A204.1 (cell line): Measurements from ENCODE around the gene MED12L.
A peak's percentile ranks its signal among the peaks of the same experiment; 100 is the strongest.

Experiments used
- FAIRE-seq: peaks from 2 replicates; lab custom pipeline; 2012; peaks lifted over from hg19 to GRCh38; lab: Jason Lieb, UNC

Gene MED12L

DNA sequence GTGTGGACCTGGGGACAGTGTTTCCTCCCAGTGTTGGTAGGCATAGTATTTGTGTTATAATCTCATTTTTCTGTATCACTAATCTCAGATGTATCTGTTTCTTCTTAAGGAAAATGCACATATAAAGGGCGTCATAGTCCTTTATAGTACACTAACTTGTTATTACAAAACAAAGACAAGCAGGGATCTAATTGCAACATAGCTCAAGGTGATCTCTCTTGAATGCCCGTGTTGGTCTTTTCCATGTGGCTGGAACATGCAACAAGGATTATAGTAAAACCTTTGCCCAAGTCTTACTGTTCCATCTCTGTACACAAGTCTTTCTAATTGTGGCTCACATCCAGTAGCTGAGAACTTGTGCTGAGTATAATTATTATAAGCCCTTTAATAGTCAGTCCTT, 234.7 kb downstream of the MED12L start:
- no peak for FAIRE-seq

DNA sequence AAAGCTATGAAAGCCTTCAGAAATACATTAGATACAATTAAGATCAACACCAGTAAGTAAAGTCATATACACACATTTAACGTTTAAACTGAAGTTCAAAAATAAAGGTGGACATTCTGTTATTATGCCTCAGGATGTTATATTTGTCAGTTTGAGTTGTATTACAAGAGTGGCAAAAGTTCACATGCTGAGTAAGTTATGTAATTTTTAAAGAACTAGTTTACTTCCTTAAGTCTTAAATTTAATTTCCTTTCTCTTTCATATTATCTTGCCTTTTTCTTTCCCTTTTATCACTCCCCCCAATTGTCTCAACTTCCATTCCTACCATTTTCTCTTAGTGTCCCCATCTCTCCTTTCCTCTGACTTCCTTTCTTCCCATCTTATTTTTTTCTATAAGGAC, 236.1 kb downstream of the MED12L start:
- FAIRE-seq = no peak

- FAIRE-seq = no peak
Measured at GRCh38 chr3:151322511-151322910, 237.0 kb downstream of the MED12L start.

DNA sequence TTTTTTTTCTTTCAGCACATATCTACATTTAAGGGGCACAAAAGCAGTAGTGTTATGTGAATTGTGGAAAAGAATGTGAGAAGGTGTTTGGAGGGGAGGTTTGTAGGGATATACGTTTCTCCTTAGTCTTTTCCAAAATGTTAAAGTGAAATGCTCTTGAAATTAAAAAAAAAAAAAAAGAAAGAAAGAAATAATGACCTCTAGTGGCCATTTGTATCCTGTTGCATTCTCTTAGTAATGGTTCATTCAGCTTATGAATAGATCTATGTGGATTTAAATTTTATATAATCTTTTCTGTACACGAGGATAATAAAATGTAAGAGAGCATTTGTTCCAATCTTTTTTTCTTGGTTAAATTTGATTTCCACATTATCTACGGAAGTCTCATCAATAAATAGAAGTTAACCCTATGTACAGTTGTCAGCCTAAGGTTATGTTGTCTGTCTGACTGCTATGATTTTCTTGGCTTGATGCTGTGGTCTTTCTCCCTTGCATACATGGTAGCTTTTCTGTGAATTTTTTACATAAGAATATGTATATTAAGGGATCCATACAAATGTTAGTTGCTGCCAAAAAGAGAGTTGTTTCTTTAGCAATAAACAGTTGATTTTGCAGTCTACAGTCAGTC, 242.2 kb downstream of the MED12L start:
- FAIRE-seq = peak; percentile 87

GRCh38 chr3:151328298-151328995, 243.0 kb downstream of the MED12L start:
- FAIRE-seq = no peak

DNA sequence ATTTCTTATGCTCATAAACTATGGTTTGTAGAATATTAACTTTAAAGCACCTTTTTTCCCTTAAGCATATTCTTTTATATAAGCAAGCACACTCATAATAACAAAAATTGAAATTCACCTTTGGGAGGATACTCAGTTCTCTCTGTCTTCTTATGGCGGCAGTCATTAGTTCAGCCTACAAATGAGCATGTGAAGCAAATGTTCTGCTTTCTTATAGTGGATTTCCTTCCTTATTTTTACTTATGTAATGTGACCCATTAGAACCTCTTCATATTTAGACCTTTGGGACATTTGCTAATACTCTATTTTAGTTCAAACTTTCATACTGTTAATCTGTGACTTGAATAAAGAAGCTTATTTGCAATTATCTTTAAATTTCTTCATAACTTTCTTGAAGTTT, 243.9 kb downstream of the MED12L start, which contains the start of gene P2RY13:
P2RY13 (minus strand) TSS at position 187 of the 400 bp plus-strand sequence; CDS start at position 166, 21 bp downstream.
- FAIRE-seq = no peak

GRCh38 chr3:151330379-151330778, 244.9 kb downstream of the MED12L start:
- no peak for FAIRE-seq

DNA sequence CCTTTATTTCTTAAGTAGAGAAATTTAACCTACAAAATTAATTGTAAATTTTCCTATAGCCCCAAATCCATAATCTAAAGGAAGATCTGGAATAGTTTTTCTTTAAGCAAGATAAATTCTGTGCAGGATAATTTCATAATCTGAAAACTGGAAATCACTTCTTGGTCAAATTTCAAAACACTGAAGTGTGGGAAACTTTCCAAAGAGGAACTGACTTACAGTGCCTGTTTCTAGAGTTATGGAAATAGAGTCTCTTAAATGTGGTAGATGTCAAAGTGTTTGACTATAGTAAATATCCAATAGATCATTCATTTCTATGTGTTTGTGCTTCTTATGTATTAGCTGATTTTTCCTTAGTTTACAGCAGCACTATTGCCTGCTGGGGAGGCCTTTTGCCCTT, 245.4 kb downstream of the MED12L start:
- FAIRE-seq = no peak

DNA sequence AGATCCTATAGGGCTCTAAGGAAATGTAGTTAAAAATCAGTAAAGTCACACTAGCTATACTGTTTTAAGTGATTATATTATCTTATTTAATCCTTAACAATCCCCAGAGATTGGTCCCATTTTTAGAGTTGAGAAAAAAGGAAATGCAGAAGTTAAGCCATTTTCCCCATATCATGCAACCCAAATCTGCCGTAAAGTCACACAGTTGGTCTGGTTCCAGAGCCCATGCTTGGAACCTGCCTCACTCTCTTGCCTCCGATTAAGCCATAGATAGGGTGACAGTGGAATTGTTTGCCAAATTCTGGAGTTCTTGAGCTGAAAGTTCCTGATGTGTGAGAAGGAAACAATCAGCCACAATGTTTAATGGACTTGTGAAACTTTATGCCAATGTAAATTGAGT, 246.2 kb downstream of the MED12L start:
- no peak for FAIRE-seq

GRCh38 chr3:151345859-151346258, 260.4 kb downstream of the MED12L start:
- FAIRE-seq = no peak

DNA sequence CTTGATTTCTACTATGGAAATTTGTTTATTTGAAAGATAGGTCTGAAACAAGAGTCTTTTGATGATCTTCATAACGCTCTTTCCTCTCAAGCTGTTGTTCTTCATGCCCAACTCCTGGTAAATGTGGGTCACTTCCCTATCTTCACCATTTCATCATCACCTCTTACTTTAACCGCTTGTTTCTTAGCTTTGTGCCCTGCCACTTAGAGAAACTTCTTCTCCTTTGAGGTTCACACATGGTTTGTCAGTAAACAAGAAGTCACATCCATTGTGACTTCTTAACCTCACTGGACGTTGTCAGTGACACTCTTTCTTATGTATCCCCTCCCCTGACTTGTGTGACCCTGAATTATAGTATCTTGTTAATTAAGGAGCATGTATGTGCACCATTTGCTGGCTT, 260.8 kb downstream of the MED12L start:
- FAIRE-seq = no peak

DNA sequence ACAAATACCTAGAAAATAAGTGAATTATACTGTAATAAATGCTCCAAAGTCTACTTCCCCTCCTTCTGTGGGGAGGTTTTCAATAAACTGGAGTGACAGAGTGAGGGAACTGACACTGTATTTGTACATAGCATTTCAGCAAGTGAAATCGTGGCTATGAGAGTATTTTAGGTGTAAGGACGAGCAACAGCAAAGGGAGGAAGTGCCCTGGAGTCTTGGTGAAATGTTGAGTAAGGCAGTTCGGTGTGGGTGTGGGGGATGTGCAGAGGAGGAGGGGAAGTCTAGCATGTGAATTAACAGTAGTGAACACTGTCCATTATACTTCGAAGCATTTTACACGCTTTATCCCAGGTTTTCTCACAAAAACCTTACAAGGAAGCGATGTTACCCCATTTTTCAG, 262.0 kb downstream of the MED12L start:
- FAIRE-seq = no peak

DNA sequence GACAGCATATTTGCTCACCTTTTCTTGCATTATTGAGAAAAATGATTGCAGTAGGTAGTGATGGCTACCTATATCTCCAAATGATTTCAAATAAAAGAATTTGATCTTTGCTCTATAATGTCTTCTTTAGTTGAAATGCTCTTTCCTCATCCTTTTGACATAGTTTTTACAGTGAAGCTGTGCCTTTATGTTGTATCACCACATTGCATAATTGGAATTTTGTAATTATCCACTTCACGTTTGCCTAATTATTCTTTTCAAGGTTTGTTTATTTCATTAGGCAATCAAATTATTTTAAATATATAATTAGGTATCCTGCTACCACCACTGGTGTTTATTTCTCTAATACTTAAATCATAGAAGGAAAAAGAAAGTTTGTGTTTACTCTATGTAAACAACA, 265.2 kb downstream of the MED12L start:
- no peak for FAIRE-seq

- FAIRE-seq = no peak
Measured at GRCh38 chr3:151351219-151351618, 265.8 kb downstream of the MED12L start.

GRCh38 chr3:151351648-151352047, 266.2 kb downstream of the MED12L start:
- no peak for FAIRE-seq

- FAIRE-seq = no peak
Measured at GRCh38 chr3:151356794-151357462, 271.5 kb downstream of the MED12L start.

- no peak for FAIRE-seq
Measured at GRCh38 chr3:151357463-151357850, 272.0 kb downstream of the MED12L start.

DNA sequence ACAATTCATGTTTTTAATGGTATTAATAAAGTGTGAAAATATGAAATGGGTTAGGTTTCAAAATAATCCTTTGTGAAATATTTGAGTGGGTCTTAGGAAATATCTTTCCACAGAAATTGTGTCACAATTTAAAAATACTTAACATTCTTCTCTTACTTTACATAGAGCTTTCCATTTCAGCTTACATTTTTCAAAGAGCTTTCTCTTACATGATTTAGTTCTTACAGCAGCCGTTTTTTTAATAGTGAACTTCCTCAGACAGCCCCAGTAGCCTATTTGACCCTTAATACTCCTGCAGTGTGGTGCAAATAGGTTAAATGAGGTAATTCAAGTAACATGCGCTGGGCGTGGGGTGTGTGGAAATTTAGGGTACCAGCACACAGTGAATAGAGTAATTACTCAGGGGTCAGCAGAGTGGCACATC, 277.3 kb downstream of the MED12L start:
- FAIRE-seq = no peak

DNA sequence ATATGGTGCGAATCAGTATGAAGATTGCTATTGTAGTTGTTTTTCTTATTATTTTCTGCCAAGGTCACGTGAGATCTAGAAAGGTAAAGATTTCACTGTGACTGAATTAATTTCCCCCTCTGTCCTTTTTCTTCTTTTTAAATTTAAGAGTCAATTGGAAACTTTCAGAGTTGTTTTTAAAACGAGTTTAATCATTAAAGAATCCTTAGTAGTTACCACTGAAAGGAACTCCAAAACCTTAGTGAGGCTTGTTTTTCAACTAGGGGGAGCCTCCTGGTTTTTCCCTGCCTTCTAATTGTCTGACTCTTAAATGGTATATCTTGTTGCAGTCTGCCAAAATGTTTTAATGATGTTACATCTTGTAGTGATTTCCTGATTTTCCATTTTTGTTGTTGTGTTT, 281.5 kb downstream of the MED12L start:
- no peak for FAIRE-seq

DNA sequence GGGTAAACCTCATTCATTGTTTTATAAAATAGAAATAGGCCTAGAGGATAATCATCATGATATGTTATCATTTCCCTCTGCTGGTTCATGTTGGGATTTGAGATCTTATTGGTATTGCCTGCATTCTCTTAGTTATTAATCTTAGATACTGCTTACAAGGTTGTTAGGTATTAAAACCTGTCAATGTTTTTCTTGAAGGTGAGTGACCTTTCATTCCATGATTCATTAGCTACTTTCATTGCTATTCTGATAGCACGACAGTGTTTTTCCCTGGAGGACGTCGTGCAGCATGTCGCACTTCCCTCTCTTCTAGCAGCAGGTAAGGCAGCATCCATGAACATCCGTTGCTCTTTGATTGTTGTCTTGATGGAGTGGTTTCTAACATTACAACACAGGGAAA, 282.0 kb downstream of the MED12L start:
- FAIRE-seq = no peak

GRCh38 chr3:151371526-151371925, 286.1 kb downstream of the MED12L start:
- no peak for FAIRE-seq

- FAIRE-seq = no peak
Measured at GRCh38 chr3:151372063-151372820, 286.8 kb downstream of the MED12L start.
